K562 (cell line): ENCODE data around the gene CUEDC2. TPM values are rescaled to one million over a fixed set of nuclear protein-coding genes. Genes with fewer than 3 reads are reported as not detected.
A peak's percentile ranks its signal among the peaks of the same experiment; 100 is the strongest.

Experiments used
- ATF7 ChIP-seq: fragments of 450-650 bp; IDR thresholded peaks from 2 replicates; pipeline ENCODE4 v1.7.1; 2014; ENCODE audit warnings: mild to moderate bottlenecking, moderate library complexity
- BRD9 ChIP-seq: fragments of 450-650 bp; IDR thresholded peaks from 2 replicates; pipeline ENCODE4 v1.6.1; 2018; ENCODE audit warnings: low read depth; ENCODE audit not compliant: partially characterized antibody
- CTBP1 ChIP-seq: fragments of 450-650 bp; IDR thresholded peaks from 2 replicates; pipeline ENCODE4 v1.6.1; 2016; ENCODE audit warnings: borderline replicate concordance
- EHMT2 ChIP-seq: fragments of 450-650 bp; IDR thresholded peaks from 2 replicates; pipeline ENCODE4 v1.6.1; 2018; ENCODE audit warnings: antibody characterized with exemption
- ETV6 ChIP-seq, 3 experiments: fragments of 150-350 bp in 1 of 3; sonication (generic) in 1 of 3; formaldehyde crosslinking in 1 of 3; IDR thresholded peaks; 2 replicates each; pipeline versions ENCODE4 v1.6.1 to v1.8.0; 2014 to 2022; ENCODE audit warnings: borderline replicate concordance in 2 of 3, low read depth in 2 of 3, antibody characterized with exemption in 1 of 3, low read length in 1 of 3, mild to moderate bottlenecking in 1 of 3, missing genetic modification reagents in 1 of 3
- HCFC1 ChIP-seq: IDR thresholded peaks from 2 replicates; pipeline ENCODE4 v1.6.1; 2012; ENCODE audit warnings: low read depth, low read length, improper control_type of control experiment
- HDAC8 ChIP-seq: fragments of 450-650 bp; IDR thresholded peaks from 2 replicates; pipeline ENCODE4 v1.6.1; 2016; ENCODE audit warnings: mild to moderate bottlenecking, missing genetic modification characterization, moderate library complexity, missing compliant biosample characterization
- KLF13 ChIP-seq: fragments of 450-650 bp; IDR thresholded peaks from 2 replicates; pipeline ENCODE4 v1.6.1; 2016; ENCODE audit warnings: missing genetic modification characterization, low read depth, mild to moderate bottlenecking, missing compliant biosample characterization, moderate library complexity, borderline replicate concordance
- MECOM ChIP-seq: fragments of 250-450 bp; sonication (Bioruptor Pico); IDR thresholded peaks from 2 replicates; pipeline ENCODE4 v1.8.0; 2022; ENCODE audit warnings: inconsistent platforms
- PRMT5 ChIP-seq: sonication (generic); formaldehyde crosslinking; IDR thresholded peaks from 2 replicates; pipeline ENCODE4 v1.5.0; 2020; ENCODE audit warnings: missing genetic modification reagents
- SRSF1 ChIP-seq: fragments of 200-400 bp; formaldehyde crosslinking; IDR thresholded peaks from 2 replicates; pipeline ENCODE4 v1.6.1; 2017; ENCODE audit warnings: mild to moderate bottlenecking, low read depth, low read length, moderate library complexity
- SRSF9 ChIP-seq: fragments of 200-400 bp; formaldehyde crosslinking; IDR thresholded peaks from 2 replicates; pipeline ENCODE4 v1.6.1; 2017; ENCODE audit warnings: low read depth, low read length, borderline replicate concordance
- WHSC1 ChIP-seq: IDR thresholded peaks from one replicate; pipeline ENCODE4 v1.6.1; 2012; ENCODE audit warnings: low read length, control low read depth, inconsistent platforms
- ZNF584 ChIP-seq: fragments of 200-800 bp; sonication (Bioruptor generic); IDR thresholded peaks from 2 replicates; pipeline ENCODE4 v1.6.1; 2016; ENCODE audit warnings: low read depth, mild to moderate bottlenecking, missing genetic modification characterization, missing compliant biosample characterization
- polyA plus RNA-seq, 8 experiments: library from polyadenylated mRNA; depleted of rRNA in 4 of 8; stranded (reverse) in 5 of 8; unstranded in 3 of 8; fragments of >200 nt; fragmentation: Nextera tagmentation in 2 of 8; fragmentation: Illumina TruSeq in 1 of 8; extraction: Ambion mirVana in 2 of 8; extraction: Trizol in 1 of 8; gene quantifications; 2 replicates each; pipeline versions ENCODE4 v1.2.1 to v1.2.3, GENCODE V29; 2011 to 2014; ENCODE audit warnings: inconsistent platforms in 1 of 8, missing spikeins in 1 of 8
- total RNA-seq, 7 experiments: library from RNA; depleted of rRNA in 6 of 7; stranded (reverse); fragments of >200 nt in 6 of 7; fragmentation: Illumina TruSeq in 2 of 7; extraction: Trizol in 2 of 7; gene quantifications; 2 replicates each; pipeline versions ENCODE4 v1.2.1 to v1.2.3, GENCODE V29; 2011 to 2021; ENCODE audit warnings: low replicate concordance in 1 of 7
- TF ChIP-seq, protein P1 (sequence below): sonication (generic); formaldehyde crosslinking; IDR thresholded peaks from 2 replicates; pipeline ENCODE4 v1.8.1; 2022; ENCODE audit warnings: missing genetic modification reagents
- TF ChIP-seq, protein P2 (sequence below): fragments of 450-650 bp; conservative IDR thresholded peaks from 2 replicates; pipeline ENCODE4 v1.6.1; 2016; ENCODE audit warnings: missing genetic modification characterization, low read depth, mild to moderate bottlenecking, control low read depth, missing compliant biosample characterization
- TF ChIP-seq, protein P3 (sequence below): fragments of 200-800 bp; sonication (Bioruptor generic); IDR thresholded peaks from 2 replicates; pipeline ENCODE4 v1.6.1; 2016; ENCODE audit warnings: missing genetic modification characterization, missing compliant biosample characterization
- TF ChIP-seq, protein P4 (sequence below): fragments of 250-450 bp; sonication (Bioruptor Pico); IDR thresholded peaks from 2 replicates; pipeline ENCODE4 v1.9.0; 2021; ENCODE audit warnings: mild to moderate bottlenecking

The CUEDC2 gene
- total and polyA plus RNA-seq, 9 of the 15 experiments (the other 6 are each of a cell fraction or from before 2014, with no cell fraction given), result 8.5 to 48.9 (median 27.4) TPM

DNA sequence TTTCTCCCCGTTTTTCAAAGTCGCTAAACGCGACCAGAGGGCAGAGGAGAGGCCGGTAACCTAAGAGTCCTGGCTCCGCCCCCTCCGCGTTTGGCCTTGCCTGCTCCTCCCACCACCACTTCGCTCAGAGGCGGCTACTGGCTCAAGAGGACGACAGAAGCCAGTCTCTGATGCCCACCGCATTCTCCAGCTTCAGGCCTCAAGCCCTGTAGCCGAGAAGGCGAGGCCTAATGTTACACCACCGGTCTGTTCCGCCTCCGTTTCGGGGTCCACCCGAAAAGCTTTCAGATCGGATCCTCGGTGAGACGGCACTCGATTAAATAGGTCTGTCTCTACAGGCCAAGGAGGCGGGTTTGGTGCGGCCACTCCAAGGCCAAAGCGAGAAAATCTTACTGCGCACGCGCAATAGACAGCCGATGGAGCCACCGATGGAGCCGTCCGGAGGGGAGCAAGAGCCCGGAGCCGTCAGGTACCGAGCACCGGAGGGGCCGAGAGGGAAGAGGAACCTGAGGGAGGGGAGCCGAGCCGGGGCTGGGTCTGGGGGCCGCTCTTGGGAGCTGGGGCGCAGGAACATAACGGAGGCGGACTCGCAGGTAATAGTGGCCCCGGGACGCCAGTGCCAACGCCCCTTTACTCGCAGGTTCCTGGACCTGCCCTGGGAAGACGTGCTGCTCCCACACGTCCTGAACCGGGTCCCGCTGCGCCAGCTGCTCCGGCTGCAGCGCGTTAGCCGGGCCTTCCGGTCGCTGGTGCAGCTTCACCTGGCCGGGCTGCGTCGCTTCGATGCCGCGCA lies 11.5 kb downstream of the CUEDC2 start, which contains the start of gene FBXL15 (continued):
- TF ChIP-seq, protein P1, sequence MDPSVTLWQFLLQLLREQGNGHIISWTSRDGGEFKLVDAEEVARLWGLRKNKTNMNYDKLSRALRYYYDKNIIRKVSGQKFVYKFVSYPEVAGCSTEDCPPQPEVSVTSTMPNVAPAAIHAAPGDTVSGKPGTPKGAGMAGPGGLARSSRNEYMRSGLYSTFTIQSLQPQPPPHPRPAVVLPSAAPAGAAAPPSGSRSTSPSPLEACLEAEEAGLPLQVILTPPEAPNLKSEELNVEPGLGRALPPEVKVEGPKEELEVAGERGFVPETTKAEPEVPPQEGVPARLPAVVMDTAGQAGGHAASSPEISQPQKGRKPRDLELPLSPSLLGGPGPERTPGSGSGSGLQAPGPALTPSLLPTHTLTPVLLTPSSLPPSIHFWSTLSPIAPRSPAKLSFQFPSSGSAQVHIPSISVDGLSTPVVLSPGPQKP (CRISPR knock-in tag), result no peak
- TF ChIP-seq ATF7, result peak; percentile 61
- no peak for TF ChIP-seq ZNF584 (CRISPR knock-in tag)
- TF ChIP-seq ETV6 (IDR thresholded peaks at IDR 0.05; ENCODE audit: borderline replicate concordance in 1 of 2, low read depth in 2 of 2, low read length in 1 of 2), result no peak
- TF ChIP-seq ETV6 (CRISPR knock-in tag; IDR thresholded peaks at IDR 0.05; ENCODE audit: borderline replicate concordance), result no peak
- no peak for TF ChIP-seq SRSF9
- no peak for TF ChIP-seq KLF13 (tag)
- TF ChIP-seq, protein P2, sequence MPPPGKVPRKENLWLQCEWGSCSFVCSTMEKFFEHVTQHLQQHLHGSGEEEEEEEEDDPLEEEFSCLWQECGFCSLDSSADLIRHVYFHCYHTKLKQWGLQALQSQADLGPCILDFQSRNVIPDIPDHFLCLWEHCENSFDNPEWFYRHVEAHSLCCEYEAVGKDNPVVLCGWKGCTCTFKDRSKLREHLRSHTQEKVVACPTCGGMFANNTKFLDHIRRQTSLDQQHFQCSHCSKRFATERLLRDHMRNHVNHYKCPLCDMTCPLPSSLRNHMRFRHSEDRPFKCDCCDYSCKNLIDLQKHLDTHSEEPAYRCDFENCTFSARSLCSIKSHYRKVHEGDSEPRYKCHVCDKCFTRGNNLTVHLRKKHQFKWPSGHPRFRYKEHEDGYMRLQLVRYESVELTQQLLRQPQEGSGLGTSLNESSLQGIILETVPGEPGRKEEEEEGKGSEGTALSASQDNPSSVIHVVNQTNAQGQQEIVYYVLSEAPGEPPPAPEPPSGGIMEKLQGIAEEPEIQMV (tag), result no peak
- TF ChIP-seq PRMT5, result no peak
- peak; percentile 63; the same call in 1 of the 2 replicates for TF ChIP-seq CTBP1
- no peak for TF ChIP-seq HDAC8 (tag)
- TF ChIP-seq, protein P3, sequence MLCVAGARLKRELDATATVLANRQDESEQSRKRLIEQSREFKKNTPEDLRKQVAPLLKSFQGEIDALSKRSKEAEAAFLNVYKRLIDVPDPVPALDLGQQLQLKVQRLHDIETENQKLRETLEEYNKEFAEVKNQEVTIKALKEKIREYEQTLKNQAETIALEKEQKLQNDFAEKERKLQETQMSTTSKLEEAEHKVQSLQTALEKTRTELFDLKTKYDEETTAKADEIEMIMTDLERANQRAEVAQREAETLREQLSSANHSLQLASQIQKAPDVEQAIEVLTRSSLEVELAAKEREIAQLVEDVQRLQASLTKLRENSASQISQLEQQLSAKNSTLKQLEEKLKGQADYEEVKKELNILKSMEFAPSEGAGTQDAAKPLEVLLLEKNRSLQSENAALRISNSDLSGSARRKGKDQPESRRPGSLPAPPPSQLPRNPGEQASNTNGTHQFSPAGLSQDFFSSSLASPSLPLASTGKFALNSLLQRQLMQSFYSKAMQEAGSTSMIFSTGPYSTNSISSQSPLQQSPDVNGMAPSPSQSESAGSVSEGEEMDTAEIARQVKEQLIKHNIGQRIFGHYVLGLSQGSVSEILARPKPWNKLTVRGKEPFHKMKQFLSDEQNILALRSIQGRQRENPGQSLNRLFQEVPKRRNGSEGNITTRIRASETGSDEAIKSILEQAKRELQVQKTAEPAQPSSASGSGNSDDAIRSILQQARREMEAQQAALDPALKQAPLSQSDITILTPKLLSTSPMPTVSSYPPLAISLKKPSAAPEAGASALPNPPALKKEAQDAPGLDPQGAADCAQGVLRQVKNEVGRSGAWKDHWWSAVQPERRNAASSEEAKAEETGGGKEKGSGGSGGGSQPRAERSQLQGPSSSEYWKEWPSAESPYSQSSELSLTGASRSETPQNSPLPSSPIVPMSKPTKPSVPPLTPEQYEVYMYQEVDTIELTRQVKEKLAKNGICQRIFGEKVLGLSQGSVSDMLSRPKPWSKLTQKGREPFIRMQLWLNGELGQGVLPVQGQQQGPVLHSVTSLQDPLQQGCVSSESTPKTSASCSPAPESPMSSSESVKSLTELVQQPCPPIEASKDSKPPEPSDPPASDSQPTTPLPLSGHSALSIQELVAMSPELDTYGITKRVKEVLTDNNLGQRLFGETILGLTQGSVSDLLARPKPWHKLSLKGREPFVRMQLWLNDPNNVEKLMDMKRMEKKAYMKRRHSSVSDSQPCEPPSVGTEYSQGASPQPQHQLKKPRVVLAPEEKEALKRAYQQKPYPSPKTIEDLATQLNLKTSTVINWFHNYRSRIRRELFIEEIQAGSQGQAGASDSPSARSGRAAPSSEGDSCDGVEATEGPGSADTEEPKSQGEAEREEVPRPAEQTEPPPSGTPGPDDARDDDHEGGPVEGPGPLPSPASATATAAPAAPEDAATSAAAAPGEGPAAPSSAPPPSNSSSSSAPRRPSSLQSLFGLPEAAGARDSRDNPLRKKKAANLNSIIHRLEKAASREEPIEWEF (CRISPR knock-in tag), result no peak
- peak; percentile 73 for TF ChIP-seq HCFC1
- TF ChIP-seq, protein P4, sequence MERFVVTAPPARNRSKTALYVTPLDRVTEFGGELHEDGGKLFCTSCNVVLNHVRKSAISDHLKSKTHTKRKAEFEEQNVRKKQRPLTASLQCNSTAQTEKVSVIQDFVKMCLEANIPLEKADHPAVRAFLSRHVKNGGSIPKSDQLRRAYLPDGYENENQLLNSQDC, result no peak
- TF ChIP-seq EHMT2, result peak; percentile 55; the same call in 1 of the 2 replicates
- no peak for TF ChIP-seq WHSC1
- no peak for TF ChIP-seq BRD9
- TF ChIP-seq MECOM, result no peak
- TF ChIP-seq SRSF1, result no peak
